Stimulated activated CD4-positive, alpha-beta T cell treated with anti-CD3 and anti-CD28 coated beads, Interleukin-12 subunit alpha, Interleukin-12 subunit beta, amount 100 ng/mL, for 4 hours (primary cell): Measurements from ENCODE around the gene IFNAR1.

Experiments used
- DNase-seq: peaks from one replicate; pipeline ENCODE4 v3.0.0-alpha.2; 2020

The IFNAR1 gene

GRCh38 chr21:33324291-33325221 is at the start of gene IFNAR1:
Gene IFNAR1 (plus strand): TSS chr21:33324970. CDS start chr21:33325056, 86 bp downstream.
- DNase-seq = peak; percentile 99

- DNase-seq = no peak
Measured at GRCh38 chr21:33278721-33279120, 46.0 kb upstream of the IFNAR1 start.

GRCh38 chr21:33279330-33279820 is 45.4 kb upstream of the IFNAR1 start:
- no peak for DNase-seq

GRCh38 chr21:33281096-33281652 is 43.6 kb upstream of the IFNAR1 start:
- no peak for DNase-seq

- DNase-seq = no peak
Measured at GRCh38 chr21:33283203-33283602, 41.6 kb upstream of the IFNAR1 start.

- DNase-seq = no peak
Measured at GRCh38 chr21:33286076-33286475, 38.7 kb upstream of the IFNAR1 start.

- no peak for DNase-seq
Measured at GRCh38 chr21:33286600-33287456, 37.9 kb upstream of the IFNAR1 start.

- DNase-seq = no peak
Measured at GRCh38 chr21:33289199-33289819, 35.5 kb upstream of the IFNAR1 start.

- DNase-seq = no peak
Measured at GRCh38 chr21:33290441-33290840, 34.3 kb upstream of the IFNAR1 start.

- DNase-seq = no peak
Measured at GRCh38 chr21:33291686-33292085, 33.1 kb upstream of the IFNAR1 start.

- no peak for DNase-seq
Measured at GRCh38 chr21:33292724-33293123, 32.0 kb upstream of the IFNAR1 start.

GRCh38 chr21:33293136-33293535 is 31.6 kb upstream of the IFNAR1 start:
- no peak for DNase-seq

- no peak for DNase-seq
Measured at GRCh38 chr21:33293811-33294216, 31.0 kb upstream of the IFNAR1 start.

- no peak for DNase-seq
Measured at GRCh38 chr21:33296156-33296555, 28.6 kb upstream of the IFNAR1 start.

GRCh38 chr21:33299181-33299752 is 25.5 kb upstream of the IFNAR1 start:
- peak; percentile 23 for DNase-seq

- no peak for DNase-seq
Measured at GRCh38 chr21:33300701-33301631, 23.8 kb upstream of the IFNAR1 start.

- no peak for DNase-seq
Measured at GRCh38 chr21:33301632-33302002, 23.2 kb upstream of the IFNAR1 start.

GRCh38 chr21:33302055-33302454 is 22.7 kb upstream of the IFNAR1 start:
- no peak for DNase-seq

- DNase-seq = no peak
Measured at GRCh38 chr21:33302796-33303195, 22.0 kb upstream of the IFNAR1 start.

GRCh38 chr21:33305344-33305671 is 19.5 kb upstream of the IFNAR1 start:
- no peak for DNase-seq

- no peak for DNase-seq
Measured at GRCh38 chr21:33305938-33306337, 18.8 kb upstream of the IFNAR1 start.
